RPMI8226 (cell line): ENCODE measurements around the gene ZBTB8OS.
"Not testable (repeated sequence)": the region's sequence is repeated elsewhere in the genome, so short reads cannot be mapped to it uniquely, and the experiment has no call there.

ENCODE experiments used
- DNase-seq: peaks from one replicate; pipeline ENCODE4 v3.0.0-alpha.2; 2015

Gene ZBTB8OS

DNA sequence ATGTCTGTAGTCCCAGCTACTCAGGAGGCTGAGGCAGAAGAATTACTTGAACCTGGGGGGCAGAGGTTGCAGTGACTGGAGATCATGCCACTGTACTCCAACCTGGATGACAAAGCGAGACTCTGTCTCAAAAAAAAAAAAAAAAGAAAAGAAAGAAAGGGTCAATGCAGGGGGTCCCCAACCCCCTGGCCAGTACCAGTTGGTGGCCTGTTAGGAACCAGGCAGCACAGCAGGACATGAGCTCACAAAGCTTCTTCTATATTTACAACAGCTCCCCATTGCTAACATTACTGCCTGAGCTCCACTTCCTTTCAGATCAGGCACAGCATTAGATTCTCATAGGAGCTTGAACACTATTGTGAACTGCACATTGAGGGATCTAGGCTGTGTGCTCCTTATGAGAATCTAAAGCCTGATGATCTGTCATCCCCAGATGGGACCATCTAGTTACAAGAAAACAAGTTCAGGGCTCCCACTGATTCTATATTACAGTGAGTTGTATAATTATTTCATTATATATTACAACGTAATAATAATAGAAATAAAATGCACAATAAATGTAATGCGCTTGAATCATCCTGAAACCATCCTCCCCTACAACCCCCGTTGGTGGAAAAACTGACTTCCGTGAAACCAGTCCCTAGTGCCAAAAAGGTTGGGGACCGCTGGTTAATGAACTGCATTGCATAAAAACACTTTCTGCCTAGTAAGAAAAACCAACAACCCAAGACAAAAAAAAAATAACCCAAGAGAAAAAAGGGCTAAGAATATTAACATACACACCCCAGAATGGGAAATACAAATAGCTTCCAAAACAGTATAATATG, 2.8 kb downstream of the ZBTB8OS start:
- no peak for DNase-seq

- DNase-seq = no peak
Measured at GRCh38 chr1:32644426-32644825, 5.9 kb downstream of the ZBTB8OS start.

- not testable (repeated sequence) for DNase-seq
Measured at GRCh38 chr1:32642292-32642827, 8.0 kb downstream of the ZBTB8OS start.

GRCh38 chr1:32639489-32640075, 10.8 kb downstream of the ZBTB8OS start:
- DNase-seq = no peak

DNA sequence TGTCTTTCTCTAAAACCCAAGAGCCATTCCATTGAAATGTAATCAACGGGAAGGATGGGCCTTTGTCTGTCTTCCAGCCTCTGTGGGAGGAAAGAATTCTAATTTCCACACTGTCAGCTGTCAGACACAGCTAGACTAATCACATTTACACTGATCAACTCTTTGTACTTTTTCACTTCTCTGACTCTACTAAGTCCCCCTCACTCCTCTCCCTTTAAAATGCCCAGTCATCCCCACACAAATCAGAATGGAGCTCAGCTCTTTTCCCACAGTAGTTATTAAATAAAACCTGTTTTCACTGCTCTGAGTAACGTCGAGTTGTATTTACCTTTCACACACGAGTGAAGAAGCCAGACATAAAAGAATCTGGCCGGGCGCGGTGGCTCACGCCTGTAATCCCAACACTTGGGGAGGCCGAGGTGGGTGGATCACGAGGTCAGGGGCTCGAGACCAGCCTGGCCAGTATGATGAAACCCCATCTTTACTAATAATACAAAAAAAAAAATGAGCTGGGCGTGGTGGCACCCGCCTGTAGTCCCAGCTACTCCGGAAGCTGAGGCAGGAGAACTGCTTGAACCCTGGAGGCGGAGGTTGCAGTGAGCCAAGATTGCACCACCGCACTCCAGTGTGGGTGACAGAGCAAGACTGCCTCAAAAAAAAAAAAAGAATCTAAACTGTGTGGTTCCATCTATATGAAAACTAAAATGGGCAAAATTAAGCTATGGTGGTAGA, 13.3 kb downstream of the ZBTB8OS start:
- DNase-seq = no peak

- no peak for DNase-seq
Measured at GRCh38 chr1:32635508-32636277, 14.7 kb downstream of the ZBTB8OS start.

GRCh38 chr1:32632829-32633228, 17.5 kb downstream of the ZBTB8OS start:
- no peak for DNase-seq

- DNase-seq = not testable (repeated sequence)
Measured at GRCh38 chr1:32630173-32630572, 20.2 kb downstream of the ZBTB8OS start.

- peak; percentile 97 for DNase-seq
Measured at GRCh38 chr1:32627596-32628162, 22.7 kb downstream of the ZBTB8OS start.

DNA sequence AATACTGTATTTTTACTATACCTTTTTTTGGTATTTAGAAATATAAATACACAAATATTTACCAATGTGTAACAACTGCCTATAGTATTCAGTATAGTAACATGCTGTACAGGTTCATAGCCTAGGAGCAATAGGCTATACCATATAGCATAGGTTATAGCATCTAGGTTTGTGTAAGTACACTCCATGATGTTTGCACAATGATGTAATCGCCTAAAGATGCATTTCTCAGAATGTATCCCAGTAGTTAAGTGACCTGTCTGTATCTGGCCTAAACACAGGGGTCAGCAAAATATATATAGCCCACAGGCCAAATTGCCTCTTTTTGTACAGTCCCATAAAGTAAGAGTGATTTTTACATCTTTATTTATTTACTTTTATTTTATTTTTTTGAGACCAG, 24.2 kb downstream of the ZBTB8OS start:
- DNase-seq = no peak

DNA sequence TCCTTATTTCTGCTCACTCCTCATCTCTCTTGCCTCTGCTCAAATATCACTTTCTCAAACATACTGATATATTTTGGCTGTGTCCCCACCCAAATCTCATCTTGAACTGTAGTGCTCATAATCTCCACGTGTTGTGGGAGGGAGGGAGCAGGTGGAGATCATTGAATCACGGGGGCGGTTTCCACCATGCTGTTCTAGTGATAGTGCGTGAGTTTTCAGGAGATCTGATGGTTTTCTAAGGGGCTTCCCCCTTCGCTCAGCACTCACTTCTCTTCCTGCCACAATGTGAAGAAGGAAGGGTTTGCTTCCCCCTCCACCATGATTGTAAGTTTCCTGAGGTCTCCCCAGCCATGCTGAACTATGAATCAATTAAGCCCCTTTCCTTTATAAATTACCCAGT, 26.6 kb downstream of the ZBTB8OS start:
- no peak for DNase-seq

- no peak for DNase-seq
Measured at GRCh38 chr1:32622806-32623681, 27.3 kb downstream of the ZBTB8OS start.

DNA sequence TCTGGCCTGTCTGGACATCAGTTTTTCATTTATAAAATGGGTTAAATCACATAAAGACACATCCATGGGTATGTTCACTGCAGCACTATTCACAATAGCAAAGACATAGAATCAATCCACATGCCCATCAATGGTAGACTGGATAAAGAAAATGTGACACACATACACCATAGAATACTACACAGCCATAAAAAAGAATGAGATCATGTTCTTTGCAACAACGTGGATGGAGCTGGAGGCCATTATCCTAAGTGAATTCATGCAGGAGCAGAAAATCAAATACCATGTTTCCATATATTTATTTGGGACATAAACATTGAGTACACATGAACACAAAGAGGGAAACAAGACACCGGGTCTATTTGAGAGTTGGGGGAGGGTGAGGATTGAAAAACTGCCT, 28.1 kb downstream of the ZBTB8OS start:
- no peak for DNase-seq

DNA sequence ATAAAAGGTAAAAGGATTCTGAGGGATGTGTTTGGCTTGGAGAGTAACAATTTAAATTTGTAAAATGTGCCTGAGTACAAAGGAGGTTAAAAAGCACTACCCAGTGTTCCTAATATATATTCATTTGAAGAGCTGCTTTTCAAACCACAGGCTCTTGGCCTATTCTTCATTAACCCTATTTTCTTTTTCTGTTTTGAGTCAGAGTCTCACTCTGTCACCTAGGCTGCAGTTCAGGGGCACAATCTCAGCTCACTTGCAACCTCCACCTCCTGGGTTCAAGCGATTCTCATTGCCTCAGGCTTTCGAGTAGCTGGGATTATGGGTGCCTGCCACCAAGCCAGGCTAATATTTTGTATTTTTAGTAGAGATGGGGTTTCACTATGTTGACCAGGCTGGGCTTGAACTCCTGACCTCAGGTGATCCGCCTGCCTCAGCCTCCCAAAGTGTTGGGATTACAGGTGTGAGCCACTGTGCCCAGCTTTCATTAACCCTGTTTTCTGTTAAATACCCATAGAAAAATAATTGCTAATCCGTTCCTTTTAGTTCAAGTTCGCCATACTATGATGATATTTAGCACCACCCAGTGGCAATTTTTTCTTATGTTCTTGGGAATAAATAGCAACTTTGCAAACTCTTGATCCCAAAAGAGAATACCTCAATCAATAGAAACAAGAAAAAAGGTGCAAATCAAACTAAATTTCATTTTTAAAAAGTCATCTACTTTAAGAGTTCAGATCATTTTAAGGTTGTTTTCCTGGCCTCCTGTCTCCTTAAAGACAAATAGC, 30.5 kb downstream of the ZBTB8OS start:
- no peak for DNase-seq

DNA sequence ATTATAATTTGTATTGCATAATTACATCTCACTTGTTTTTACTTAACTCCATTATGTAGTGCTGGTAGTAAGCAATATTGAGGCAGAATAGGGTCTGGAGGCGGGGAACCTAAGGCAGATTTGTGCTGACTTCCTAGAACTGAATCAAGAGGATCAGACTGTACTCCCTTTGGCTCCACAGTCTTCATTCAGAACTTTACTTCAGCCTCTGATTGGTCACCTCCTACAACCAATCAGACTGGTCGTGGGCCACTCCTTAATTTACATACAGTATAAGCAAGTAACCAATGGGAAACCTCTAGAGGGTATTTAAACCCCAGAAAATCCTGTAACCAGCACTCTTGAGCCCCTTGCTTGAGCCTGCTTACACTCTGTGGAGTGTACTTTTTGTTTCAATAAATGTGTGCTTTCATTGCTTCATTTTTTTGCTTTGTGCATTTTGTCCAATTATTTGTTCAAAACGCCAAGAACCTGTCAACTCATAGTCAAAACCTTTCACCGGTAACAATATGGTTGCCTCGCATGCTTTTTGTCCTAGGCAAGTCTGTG, 31.6 kb downstream of the ZBTB8OS start:
- no peak for DNase-seq

DNA sequence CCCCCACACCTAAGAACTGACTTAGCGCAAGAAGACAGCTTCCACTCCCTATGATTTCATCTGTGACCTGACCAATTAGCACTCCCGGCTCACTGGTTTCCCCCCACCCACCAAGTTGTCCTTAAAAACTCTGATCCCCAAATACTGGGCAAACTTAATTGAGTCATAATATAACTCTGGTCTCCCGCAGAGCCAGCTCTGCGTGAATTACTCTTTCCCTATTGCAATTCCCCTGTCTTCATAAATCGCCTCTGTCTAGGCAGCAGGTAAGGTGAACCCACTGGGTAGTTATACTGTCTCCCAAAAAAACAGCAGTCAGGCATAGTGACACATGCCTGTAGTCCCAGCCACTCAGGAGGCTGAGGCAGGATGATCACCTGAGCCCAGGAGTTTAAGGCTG, 36.9 kb downstream of the ZBTB8OS start:
- DNase-seq = no peak

- peak; percentile 42 for DNase-seq
Measured at GRCh38 chr1:32612189-32612881, 38.0 kb downstream of the ZBTB8OS start.

- no peak for DNase-seq
Measured at GRCh38 chr1:32611859-32612188, 38.5 kb downstream of the ZBTB8OS start.

DNA sequence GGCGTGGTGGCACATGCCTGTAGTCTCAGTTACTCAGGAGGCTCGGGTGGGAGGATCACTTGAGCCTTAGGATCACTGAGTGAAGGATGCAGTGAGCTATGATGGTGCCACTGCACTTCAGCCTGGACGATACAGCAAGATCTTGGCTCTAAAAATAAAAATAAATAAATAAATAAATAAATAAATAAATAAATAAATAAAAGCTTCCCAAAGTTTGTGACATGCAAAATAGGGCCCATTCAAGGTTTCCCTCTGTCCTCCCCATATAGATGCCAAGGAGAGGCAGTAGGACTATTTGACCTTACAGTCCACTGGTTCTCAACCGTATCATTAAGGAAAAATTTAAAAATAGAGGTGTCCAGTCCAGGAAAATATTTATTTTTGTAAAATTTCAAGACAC, 41.2 kb downstream of the ZBTB8OS start:
- no peak for DNase-seq
